NCI-H1105 treated with DMSO at 0.1 percent for 48 hours (cell line): ENCODE measurements around the gene DGAT2.

Experiments used
- DNase-seq: peaks from one replicate; lab custom pipeline; 2025; lab: John Stamatoyannopoulos, UW

Gene DGAT2

DNA sequence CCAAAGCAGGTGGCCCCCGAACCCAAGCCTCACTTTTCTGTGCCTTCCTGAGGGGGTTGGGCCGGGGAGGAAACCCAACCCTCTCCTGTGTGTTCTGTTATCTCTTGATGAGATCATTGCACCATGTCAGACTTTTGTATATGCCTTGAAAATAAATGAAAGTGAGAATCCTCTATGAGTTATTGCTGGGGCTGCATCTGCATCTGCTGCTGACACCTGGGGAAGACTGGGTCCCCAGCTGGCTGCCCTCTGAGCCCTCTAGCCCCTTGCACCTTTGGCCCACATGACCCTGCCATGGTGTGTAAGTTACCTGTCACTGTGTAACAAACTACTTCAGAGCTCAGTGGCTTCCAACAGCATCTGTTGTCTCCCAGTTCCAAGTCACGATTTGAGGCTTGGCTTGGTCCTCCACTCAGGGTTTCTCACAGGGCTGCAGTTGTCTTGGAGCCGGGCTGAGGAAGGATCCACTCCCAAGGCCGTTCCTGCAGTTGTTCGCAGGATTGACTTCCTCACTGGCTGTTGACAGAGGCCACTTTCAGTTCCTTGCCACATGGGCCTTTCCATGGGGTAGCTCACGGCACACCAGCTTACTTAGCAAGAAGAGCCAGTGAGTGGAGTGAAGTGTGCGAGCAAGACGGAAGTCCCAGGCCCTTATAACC, 32.9 kb downstream of the DGAT2 start:
- no peak for DNase-seq

DNA sequence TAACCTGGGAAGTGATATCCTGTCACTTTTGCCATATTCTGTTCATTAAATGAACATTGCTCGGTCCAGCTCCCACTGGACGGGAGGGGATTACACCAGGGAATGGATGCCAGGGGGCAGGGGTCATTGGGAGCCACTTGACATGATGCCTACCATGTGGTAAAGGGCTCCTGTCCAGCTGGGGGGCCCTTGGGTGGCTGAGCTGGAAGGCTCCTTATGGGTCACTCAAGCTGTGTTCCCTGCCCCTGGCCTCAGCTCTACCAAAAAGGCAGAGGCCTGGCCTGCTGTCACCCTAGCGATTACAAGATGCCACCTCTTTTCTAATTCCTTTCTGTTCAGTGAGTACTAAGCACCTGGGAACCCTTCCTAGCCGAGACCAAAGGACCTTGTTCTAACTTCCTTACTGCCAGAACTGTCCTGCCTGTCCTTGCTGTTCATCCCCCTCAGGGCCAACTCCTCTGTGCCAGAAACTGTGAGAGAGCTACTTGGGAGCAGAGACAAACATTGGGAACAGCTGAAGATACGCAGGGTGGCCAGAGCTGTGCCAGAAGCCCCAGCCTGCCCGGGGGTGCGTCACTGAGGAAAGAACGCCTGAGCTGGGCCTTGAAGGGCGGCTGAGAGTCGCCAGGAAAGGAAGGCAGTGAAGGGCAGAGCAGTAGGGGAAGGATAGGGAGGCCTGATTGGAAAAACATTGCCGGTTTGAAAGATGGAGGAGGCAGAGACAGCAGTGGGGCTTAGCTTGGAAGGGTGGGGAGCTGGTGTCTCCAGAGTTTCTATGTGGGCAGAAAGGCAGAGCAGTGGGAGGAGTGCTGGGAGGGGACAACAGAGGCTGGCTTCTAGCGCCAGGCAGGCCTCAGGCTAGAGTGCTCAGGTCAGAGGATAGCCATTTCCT, 33.7 kb downstream of the DGAT2 start:
- no peak for DNase-seq

DNA sequence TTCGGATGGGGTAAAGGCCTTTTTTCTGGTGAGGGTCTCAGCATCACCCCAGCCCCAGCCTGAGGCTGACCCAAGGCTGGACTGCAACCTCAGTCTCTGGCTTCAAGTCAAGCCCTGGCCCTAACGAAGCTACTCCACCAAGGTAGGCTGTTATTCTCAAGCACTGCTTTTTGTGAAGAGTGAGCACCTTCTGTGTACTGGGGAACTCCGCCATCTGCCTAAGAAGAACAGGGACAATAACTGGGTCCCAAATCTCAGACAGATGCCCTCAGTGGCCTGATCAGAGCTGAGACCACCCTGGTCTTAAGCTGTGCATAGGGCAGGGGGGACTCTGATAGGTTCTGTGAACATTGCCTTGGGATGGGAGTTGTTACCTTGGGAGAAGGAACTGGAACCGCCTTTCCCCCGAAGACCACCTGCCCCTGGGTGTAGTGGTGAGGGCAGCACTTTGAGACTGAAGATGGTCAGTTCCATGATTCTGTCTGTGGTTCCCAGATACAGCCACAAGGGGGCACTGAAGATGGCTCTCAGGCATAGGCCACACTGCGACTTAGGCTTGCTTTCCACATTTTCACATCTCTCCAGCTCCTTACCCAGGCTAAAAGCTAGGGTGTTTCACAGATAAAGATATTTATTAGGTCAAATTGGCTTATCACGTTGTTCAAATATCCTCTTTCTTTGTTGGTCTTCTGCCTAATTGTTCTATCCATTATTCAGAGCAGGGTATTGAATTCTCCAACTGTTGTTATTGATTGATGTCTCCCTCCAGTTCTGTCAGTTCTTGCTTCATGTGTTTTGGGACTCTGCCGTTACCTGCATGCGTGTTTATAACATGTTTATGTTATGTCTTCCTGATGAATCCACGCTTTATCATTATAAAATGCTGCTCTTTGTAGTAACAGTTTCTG, 34.6 kb downstream of the DGAT2 start:
- peak; percentile 49 for DNase-seq

DNA sequence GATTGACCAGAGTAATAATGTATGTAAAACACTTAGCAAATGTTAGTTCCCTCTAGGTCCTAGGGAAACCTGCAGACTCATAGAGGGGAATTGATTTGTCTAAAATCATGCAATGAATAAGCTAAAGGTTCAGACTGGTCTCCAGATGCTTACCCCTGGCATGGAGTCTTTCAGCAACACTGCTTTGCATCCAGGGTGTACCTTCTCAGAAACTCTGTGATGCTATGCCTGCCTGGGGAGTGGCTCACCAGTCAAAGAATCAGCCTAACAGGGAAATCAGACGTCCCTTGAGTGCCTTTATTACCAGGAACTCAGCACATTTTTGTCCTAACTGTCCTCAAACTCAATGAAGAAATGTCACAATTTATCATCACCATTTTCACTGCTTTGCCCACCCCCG, 40.5 kb downstream of the DGAT2 start:
- no peak for DNase-seq

DNA sequence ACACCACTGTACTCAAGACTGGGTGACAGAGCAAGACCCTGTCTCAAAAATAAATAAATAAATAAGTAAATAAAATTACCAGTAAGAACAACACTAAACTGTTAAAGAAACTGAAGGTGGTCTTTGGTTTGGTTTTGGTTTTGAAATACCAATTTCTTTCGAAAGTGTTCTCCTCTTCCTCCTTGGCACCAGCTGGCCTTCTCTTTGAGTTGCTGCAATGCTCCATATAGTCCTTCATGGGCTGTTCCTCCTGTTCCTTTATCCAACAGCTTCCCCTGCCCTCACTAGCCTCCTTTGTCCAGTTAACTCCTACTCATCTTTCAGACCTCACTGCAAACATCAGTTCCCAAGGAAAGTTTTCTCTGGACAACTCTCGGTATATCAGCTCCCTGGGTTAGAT, 41.4 kb downstream of the DGAT2 start:
- no peak for DNase-seq

DNA sequence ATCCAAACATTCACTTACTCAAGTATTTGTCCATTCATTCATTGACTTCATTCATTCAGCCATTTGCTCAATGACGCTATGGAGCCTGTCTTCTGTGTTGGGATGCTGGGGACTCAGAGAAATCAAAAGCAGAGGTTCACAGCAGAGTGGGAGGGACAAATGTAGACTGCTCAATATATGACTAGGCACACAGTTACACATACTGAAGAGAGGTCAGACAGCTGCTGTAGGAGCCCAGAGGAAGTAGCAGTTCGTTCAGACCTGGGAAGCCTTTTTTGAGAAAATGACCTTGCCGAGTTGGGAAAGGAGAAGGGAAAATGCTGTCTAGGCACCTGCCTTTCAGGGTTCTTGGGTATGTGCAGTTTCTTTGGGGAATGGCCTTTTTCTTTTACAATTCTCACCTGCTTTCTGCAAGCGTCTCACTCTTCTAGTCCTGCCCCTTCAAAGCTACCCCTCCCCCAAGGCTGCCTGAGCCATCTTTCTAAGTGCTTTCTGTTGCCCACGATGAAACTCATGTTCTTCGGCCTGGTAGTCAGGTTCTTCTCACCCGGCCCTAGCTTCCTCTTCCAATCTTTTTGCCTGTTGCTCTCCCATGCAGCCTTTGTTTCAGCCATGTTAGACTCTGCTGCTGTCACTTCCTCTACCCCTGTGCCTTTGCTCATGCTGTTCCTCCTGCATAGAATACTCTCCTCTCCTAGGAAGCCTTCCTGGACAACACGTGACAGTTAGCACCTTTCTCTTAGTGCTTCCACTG, 42.2 kb downstream of the DGAT2 start:
- DNase-seq = no peak

DNA sequence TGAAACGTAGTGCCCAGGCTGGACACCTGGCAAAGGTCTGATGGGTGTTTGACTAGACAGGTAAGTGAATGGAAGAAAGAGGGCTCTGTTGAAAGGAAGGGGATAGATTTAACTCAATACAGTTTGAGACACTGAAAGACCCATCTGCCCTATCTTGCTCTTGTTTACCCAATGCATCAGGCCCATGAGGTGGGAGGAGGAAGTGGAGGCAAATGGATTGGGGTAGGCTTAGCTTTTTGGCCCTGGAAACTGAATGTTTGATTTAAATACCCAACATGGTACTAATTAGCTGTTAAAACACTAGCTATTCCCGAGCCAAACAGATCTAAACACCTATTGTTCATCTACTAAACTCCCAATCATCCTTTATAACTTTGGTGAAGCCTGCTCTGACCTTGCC, 42.9 kb downstream of the DGAT2 start:
- no peak for DNase-seq

DNA sequence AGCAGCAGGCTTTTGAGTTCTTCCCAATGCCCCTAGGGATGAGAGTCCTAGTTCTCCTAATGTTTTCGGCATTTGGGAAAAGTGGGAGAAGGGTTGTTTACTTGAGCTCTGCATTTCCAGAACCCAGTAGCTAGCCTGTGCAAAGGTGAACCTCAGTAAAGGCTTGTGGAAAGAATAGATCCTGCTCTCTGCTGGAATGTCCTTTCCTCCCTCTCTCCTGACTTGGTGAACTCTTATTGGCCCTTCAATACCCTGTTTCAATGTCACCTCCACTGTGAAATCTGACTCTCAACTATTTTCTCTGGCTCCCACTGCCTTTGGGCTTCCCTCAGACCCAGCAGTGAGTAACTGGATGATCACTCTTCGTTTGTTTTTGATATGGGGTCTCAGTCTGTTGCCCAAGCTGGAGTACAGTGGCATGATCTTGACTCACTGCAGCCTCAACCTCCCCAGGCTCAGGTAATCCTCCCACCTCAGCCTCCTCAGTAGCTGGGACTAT, 44.0 kb downstream of the DGAT2 start:
- no peak for DNase-seq

DNA sequence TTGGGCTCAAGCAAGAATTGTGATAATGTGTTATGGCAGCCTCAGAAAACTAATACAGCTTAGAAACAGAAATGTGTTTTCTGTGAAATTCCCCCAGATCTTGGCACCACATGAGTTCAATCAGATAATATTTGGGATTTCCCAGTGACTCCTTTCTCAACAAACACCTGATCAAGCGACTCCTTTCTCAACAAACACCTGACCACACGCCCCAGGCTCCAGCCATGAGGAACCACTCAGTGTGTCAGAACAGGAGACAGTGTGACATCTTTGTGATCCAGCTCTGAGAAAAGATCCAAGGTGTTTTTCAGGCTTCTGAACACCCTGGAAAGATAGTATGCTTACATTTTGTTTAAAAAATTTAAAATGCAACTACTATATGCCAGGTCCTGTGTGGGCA, 44.5 kb downstream of the DGAT2 start:
- DNase-seq = no peak

DNA sequence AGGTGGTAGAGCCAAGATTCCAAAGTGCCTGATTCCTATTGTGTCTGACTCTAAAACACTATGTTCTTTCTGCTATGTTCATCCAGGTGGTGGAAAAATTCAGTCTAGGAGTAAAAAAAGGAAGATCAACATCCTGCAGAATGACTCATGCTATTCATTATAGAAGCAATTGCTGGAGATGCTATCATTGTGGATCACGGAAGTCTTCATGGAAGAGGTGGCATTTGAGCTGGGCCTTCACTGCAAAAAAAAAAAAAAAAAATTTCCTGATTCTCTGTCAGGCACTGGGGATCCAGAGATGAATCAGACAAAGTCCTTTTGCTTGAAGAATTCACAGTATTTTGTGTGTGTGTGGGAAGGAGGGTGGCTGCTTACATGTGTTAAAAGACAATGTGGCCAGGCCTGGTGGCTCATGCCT, 45.1 kb downstream of the DGAT2 start:
- DNase-seq = no peak

DNA sequence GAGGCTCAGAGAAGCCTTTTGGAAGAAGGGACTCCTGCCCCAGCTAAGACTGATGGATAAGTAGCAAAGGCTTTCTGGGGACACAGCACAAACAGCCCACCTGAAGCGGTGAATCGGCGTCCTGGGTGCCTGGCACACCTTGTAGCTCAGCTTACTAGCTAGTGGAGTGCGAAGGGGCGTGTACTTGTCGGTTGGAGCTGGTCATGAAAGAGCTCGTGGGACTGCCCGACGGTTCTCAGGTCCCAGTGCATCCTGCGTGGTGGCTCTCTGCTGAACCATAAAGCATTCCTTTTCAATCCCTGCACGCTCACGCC, 45.7 kb downstream of the DGAT2 start:
- peak; percentile 93 for DNase-seq

DNA sequence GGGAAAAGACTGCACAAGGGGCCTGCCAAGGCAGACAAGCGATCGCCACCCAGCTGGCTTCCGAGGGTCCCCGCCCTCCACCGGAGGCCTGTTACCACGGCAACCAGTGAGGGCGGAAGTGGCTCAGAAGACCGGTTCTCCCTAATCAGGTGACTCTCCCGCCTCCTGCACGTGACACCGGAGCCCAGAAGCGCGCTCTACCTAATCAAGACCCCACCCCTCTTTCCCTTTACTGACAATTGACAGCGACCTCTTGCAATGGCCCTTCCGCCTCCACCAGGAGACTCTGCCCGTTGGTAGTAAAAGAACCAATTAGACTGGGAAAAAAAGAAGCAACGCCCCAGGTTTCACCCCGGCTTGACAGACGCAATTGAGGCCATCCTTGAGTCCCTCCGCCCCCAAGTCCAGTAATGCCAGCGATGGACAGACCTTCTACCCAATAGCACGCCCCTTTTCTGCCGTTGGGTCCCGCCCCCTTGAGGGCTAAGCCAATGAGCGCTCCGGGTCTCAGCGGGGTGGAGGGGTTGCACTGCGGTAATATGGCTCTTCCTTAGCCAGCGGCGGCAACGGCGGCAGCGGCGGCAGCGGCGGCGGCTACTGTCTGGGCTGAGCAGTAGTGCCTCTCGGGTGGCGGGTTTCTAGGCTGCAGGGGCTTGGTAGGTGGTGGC, 46.2 kb downstream of the DGAT2 start, which contains the start of gene UVRAG:
TSS of gene UVRAG (plus strand) at position 534 of the 668 bp plus-strand sequence. CDS start 198 bp downstream, outside the sequence.
- DNase-seq = peak; percentile 99

DNA sequence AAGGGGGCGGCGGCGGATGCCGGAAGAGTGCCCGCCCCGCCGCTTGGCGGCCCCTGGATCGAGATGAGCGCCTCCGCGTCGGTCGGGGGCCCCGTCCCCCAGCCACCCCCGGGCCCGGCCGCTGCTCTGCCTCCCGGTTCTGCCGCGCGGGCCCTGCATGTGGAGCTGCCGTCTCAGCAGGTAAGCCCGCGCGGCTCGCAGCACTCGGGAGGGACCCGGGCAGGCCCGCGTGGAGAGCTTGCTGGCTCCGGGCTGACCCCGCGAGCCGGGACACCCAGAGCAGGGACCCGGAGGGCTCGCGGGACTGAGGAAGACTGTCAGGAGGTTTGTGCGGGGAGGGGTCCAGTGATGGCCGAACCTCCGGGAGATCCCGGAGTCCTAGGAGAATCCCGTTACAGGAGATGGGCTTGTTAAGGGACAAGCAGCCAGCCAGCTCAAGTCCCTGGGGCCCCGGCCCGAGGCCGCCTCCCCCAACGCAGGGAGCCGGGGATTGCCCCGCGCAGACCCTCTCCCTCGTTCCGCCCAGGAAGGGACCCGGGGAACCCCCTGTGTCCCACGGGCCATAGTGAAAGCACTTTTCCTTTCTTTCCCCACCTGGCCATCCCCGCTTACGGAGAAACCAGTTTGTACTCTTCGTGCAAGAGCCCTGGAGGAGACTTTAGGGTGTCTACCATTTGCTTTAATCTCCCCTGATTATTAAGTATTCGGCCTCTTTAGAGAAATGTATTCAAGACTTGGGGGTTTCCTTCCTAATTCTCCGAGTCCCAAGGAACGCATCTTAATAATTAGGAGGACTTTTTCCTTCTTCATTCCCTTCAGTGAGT, 47.0 kb downstream of the DGAT2 start:
- peak; percentile 40 for DNase-seq

DNA sequence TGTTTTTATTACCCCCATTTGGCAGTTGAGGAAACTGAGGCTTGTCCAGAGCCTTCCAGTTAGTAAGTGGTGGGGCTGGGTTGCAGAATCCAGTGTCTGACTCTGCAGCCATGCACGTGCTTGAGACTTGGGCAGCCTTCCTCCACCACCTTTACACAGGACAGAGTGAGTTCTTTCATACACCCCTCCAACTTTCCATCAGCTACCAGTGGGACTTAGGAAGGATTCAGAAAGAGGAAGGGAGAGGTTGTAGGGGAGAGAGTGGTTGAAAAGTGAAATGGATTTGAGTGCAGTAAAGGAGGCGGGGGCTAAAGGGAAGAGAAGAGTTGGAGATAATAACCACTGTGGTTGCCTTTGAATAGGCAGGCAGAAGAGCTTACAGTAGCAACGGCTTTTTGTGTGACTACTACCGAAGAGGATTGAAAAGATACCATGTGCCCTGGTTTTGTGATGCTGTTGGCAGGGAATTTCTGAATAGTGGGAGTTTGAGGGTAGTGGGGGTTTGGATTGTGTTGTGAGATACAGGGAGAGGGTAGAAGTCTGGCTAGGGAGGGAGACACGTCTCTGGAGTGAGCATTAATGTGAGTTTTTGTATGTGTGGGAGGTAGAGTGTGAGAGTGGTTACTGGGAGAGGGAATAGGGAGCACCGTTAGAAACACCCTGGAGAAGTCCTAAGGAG, 48.1 kb downstream of the DGAT2 start:
- no peak for DNase-seq

DNA sequence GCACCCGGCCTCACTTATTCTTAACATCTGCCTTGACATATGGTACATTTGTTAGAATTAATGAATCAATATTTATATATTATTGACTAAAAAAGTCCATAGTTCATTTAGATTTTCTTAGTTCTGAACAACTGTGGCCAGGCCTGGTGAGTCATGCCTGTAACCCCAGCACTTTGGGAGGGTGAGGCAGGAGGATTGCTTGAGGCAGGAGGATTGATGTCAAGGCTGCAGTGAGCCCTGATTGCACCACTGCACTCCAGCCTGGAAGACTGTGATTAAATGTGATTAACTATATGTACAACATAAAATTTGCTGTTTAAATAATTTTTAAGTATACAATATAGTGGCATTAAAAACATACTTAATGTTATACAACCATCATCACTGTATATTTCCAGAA, 52.1 kb downstream of the DGAT2 start:
- DNase-seq = no peak

DNA sequence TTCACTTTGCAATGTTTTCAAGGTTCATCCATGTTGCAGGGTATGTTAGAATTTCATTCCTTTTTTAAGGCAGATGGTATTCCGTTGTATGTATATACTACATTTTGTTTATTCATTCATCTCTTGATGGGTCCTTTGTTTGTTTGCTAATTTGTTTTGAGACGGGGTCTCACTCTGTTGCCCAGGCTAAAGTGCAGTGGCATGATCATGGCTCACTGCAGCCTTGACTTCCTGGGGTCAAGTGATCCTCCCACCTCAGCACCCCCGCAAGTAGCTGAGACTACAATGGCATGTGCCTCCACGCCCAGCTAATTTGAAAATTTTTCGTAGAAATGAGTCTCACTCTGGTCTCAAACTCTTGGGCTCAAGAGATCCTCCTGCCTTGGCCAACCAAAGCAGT, 52.6 kb downstream of the DGAT2 start:
- no peak for DNase-seq

DNA sequence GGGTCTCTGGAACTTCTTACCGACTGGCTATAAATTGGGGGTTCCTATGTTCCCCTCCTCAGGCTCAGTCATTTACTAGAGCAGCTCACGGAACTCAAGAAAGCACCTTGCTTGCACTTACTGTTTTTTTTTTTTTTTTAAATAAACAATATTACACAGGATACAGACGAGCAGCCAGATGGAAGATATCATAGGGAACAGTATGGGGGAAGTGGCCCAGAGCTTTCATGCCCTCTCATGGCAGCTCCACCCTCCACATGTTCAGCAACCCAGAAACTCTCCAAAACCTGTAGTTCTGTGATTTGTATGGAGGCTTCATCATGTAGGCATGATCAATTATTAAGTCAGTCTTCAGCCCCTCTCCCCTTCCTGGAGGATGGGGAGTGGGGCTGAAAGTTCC, 54.0 kb downstream of the DGAT2 start:
- no peak for DNase-seq

DNA sequence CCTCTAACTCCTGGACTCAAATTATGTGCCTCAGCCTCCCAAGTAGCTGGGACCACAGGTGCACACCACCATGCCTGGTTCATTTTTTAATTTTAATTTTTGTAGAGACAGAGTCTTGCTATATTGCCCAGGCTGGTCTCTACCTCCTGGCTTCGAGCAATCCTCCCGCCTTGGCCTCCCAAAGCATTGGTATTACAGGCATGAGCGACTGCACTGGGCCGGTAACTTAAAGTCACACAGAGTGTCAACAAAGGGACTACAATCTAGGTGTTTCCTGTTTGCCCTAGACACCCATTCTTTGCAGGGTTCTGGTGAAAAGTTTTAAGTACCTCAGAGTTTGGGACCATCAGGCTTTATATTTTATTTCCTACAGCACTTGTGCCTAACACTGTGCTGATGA, 54.8 kb downstream of the DGAT2 start:
- no peak for DNase-seq

DNA sequence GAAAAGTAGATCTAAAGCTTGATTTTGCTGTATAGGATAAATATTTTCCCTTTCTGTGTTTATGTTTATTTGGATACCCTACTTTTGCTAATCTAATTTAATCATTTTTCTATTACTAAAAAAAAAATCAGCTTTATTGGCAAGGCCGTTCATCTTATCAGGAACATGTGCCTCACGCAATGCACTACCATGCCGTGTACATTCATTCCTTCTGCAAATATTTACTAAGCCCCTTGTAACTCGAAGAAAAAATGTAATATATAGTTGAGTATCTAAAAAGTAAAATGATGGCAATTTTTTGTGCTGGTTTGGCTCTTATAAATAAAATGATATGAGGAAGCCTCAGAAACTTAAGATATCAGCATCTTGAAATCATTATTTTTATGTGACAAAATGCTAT, 55.4 kb downstream of the DGAT2 start:
- no peak for DNase-seq
